Ectodermal cell (in vitro differentiated cells): Measurements from ENCODE around the gene VAPB.

Experiments used
- H3K27ac ChIP-seq: 2 replicates; pipeline ENCODE4 v1.7.0; 2013; ENCODE audit warnings: mild to moderate bottlenecking, low read depth, low read length; ENCODE audit not compliant: insufficient read depth, poor library complexity, severe bottlenecking
- H3K27me3 ChIP-seq: 2 replicates; pipeline ENCODE4 v1.7.0; 2013; ENCODE audit warnings: mild to moderate bottlenecking, low read length; ENCODE audit not compliant: insufficient read depth, control insufficient read depth, poor library complexity, severe bottlenecking
- H3K36me3 ChIP-seq: one replicate; pipeline ENCODE4 v1.7.0; 2013; ENCODE audit warnings: low read length; ENCODE audit not compliant: control insufficient read depth, insufficient read depth
- H3K4me1 ChIP-seq: one replicate; pipeline ENCODE4 v1.7.0; 2013; ENCODE audit warnings: low read length; ENCODE audit not compliant: control insufficient read depth, insufficient read depth
- H3K4me3 ChIP-seq: 2 replicates; pipeline ENCODE4 v1.7.0; 2013; ENCODE audit warnings: low read depth, low read length, control low read depth; ENCODE audit not compliant: insufficient read depth
- H3K9me3 ChIP-seq: 2 replicates; pipeline ENCODE4 v1.7.0; 2013; ENCODE audit warnings: mild to moderate bottlenecking, low read length, moderate library complexity; ENCODE audit not compliant: control insufficient read depth
- whole genome bisulfite sequencing, 2 experiments: methylation state at CpG; one replicate each; pipeline ENCODE4 v1.1.7; 2013; ENCODE audit warnings: missing lambda C conversion rate in 2 of 2; 5-methylcytosine and 5-hydroxymethylcytosine counted together

The VAPB gene

GRCh38 chr20:58494923-58495622 lies 106.0 kb downstream of the VAPB start:
- no peaks in the 10 kb centered on the region for H3K9me3 ChIP-seq
- no peak overlapping the region for H3K4me3 ChIP-seq
- H3K4me1 ChIP-seq, result no peaks in the 10 kb centered on the region
- H3K36me3 ChIP-seq, result no peaks in the 10 kb centered on the region
- 94% methylated on average over 13 of the region's 13 CpGs for WGBS, 2 experiments
- no peak overlapping the region for H3K27ac ChIP-seq
- H3K27me3 ChIP-seq, result no peaks in the 10 kb centered on the region

GRCh38 chr20:58495623-58496428 lies 106.8 kb downstream of the VAPB start:
- no peak overlapping the region for H3K4me3 ChIP-seq
- H3K36me3 ChIP-seq, result no peaks in the 10 kb centered on the region
- no peaks in the 10 kb centered on the region for H3K4me1 ChIP-seq
- no peaks in the 10 kb centered on the region for H3K9me3 ChIP-seq
- no peak overlapping the region for H3K27ac ChIP-seq
- 93 to 94% methylated on average over 15 of the region's 15 CpGs for WGBS, 2 experiments
- H3K27me3 ChIP-seq, result no peaks in the 10 kb centered on the region

GRCh38 chr20:58496429-58496769 lies 107.4 kb downstream of the VAPB start:
- no peak overlapping the region for H3K4me3 ChIP-seq
- no peaks in the 10 kb centered on the region for H3K9me3 ChIP-seq
- H3K4me1 ChIP-seq, result no peaks in the 10 kb centered on the region
- whole genome bisulfite sequencing, 2 experiments, result 93 to 95% methylated on average over 6 of the region's 6 CpGs
- no peak overlapping the region for H3K27ac ChIP-seq
- no peaks in the 10 kb centered on the region for H3K36me3 ChIP-seq
- H3K27me3 ChIP-seq, result no peaks in the 10 kb centered on the region

GRCh38 chr20:58497076-58497641 lies 108.1 kb downstream of the VAPB start:
- Histone ChIP-seq H3K4me3 (no peak overlapping the region), H3K36me3 (no peaks in the 10 kb centered on the region), H3K9me3 (no peaks in the 10 kb centered on the region), H3K27ac (no peak overlapping the region), H3K4me1 (no peaks in the 10 kb centered on the region), H3K27me3 (no peaks in the 10 kb centered on the region)
- 91% methylated on average over 16 of the region's 16 CpGs for WGBS, 2 experiments

- H3K9me3 ChIP-seq, result no peaks in the 10 kb centered on the region
- 95 to 96% methylated on average over 13 of the region's 13 CpGs for whole genome bisulfite sequencing, 2 experiments
- H3K4me1 ChIP-seq, result no peaks in the 10 kb centered on the region
These were observed 108.9 kb downstream of the VAPB start for GRCh38 chr20:58497724-58498469.

GRCh38 chr20:58498470-58499068 lies 109.5 kb downstream of the VAPB start:
- H3K27ac ChIP-seq, result no peak overlapping the region
- H3K27me3 ChIP-seq, result no peaks in the 10 kb centered on the region
- no peaks in the 10 kb centered on the region for H3K36me3 ChIP-seq
- WGBS, 2 experiments, result 81 to 95% methylated on average over 8 to 9 of the region's 9 CpGs
- H3K4me3 ChIP-seq, result no peak overlapping the region
- H3K9me3 ChIP-seq, result no peaks in the 10 kb centered on the region
- H3K4me1 ChIP-seq, result no peaks in the 10 kb centered on the region

More at GRCh38 chr20:58497724-58498469, 108.9 kb downstream of the VAPB start:
- H3K27ac ChIP-seq, result no peak overlapping the region
- no peaks in the 10 kb centered on the region for H3K27me3 ChIP-seq
- H3K36me3 ChIP-seq, result no peaks in the 10 kb centered on the region
- no peak overlapping the region for H3K4me3 ChIP-seq

GRCh38 chr20:58500256-58500655 lies 111.2 kb downstream of the VAPB start:
- H3K4me1 ChIP-seq, result no peaks in the 10 kb centered on the region
- no peaks in the 10 kb centered on the region for H3K27me3 ChIP-seq

More at GRCh38 chr20:58500256-58500655, 111.2 kb downstream of the VAPB start:
- WGBS, 2 experiments, result 92 to 96% methylated on average over 7 of the region's 7 CpGs
- Histone ChIP-seq H3K36me3 (no peaks in the 10 kb centered on the region), H3K9me3 (no peaks in the 10 kb centered on the region), H3K4me3 (no peak overlapping the region), H3K27ac (no peak overlapping the region)
